Measurements from ENCODE around the gene PCGF5. TPM values are rescaled to one million over a fixed set of nuclear protein-coding genes. Genes with fewer than 3 reads are reported as not detected.
A peak's percentile ranks its signal among the peaks of the same experiment; 100 is the strongest.

PCGF5 gene
- total RNA-seq, 1 donor from 2014 or later: 11.2 TPM

- H3K36me3 Mint-ChIP-seq (ENCODE audit: low read depth): no peaks in the 10 kb centered on the region
- H3K4me1 Mint-ChIP-seq: no peaks in the 10 kb centered on the region
- H3K9me3 Mint-ChIP-seq: no peaks in the 10 kb centered on the region
These were observed 87.0 kb downstream of the PCGF5 start for GRCh38 chr10:91307489-91307888.

GRCh38 chr10:91309711-91310110 lies 89.2 kb downstream of the PCGF5 start:
- Mint-ChIP-seq H3K36me3 (ENCODE audit: low read depth) (no peaks in the 10 kb centered on the region), H3K4me1 (peaks cover 11% of the 10 kb centered on the region), H3K4me3 (no peak overlapping the region), H3K27ac (ENCODE audit: unreplicated experiment) (no peak overlapping the region), H3K9me3 (no peaks in the 10 kb centered on the region), H3K27me3 (ENCODE audit: low read depth) (no peaks in the 10 kb centered on the region)
- TF ChIP-seq CTCF (conservative IDR thresholded peaks at IDR 0.05): no peak
- DNase-seq (ENCODE audit: low read depth, low spot score): no peak

More at GRCh38 chr10:91307489-91307888, 87.0 kb downstream of the PCGF5 start:
- no peak overlapping the region for H3K27ac Mint-ChIP-seq (ENCODE audit: unreplicated experiment)
- TF ChIP-seq CTCF (conservative IDR thresholded peaks at IDR 0.05): no peak
- H3K4me3 Mint-ChIP-seq: no peak overlapping the region
- H3K27me3 Mint-ChIP-seq (ENCODE audit: low read depth): no peaks in the 10 kb centered on the region
- DNase-seq (ENCODE audit: low read depth, low spot score): no peak

GRCh38 chr10:91311601-91312381 lies 91.3 kb downstream of the PCGF5 start:
- no peak overlapping the region for H3K4me3 Mint-ChIP-seq
- H3K27me3 Mint-ChIP-seq (ENCODE audit: low read depth): no peaks in the 10 kb centered on the region
- no peaks in the 10 kb centered on the region for H3K36me3 Mint-ChIP-seq (ENCODE audit: low read depth)
- no peak for TF ChIP-seq CTCF (conservative IDR thresholded peaks at IDR 0.05)
- H3K9me3 Mint-ChIP-seq: no peaks in the 10 kb centered on the region
- DNase-seq (ENCODE audit: low read depth, low spot score): no peak
- H3K4me1 Mint-ChIP-seq: peaks cover 11% of the 10 kb centered on the region
- H3K27ac Mint-ChIP-seq (ENCODE audit: unreplicated experiment): no peak overlapping the region

- DNase-seq (ENCODE audit: low read depth, low spot score): no peak
- H3K27ac Mint-ChIP-seq (ENCODE audit: unreplicated experiment): no peak overlapping the region
- H3K27me3 Mint-ChIP-seq (ENCODE audit: low read depth): no peaks in the 10 kb centered on the region
- no peak overlapping the region for H3K4me3 Mint-ChIP-seq
- peaks cover 11% of the 10 kb centered on the region for H3K4me1 Mint-ChIP-seq
- no peaks in the 10 kb centered on the region for H3K36me3 Mint-ChIP-seq (ENCODE audit: low read depth)
- no peak for TF ChIP-seq CTCF (conservative IDR thresholded peaks at IDR 0.05)
- H3K9me3 Mint-ChIP-seq: no peaks in the 10 kb centered on the region
These were observed 91.9 kb downstream of the PCGF5 start for GRCh38 chr10:91312382-91312733.

- Mint-ChIP-seq H3K9me3 (no peaks in the 10 kb centered on the region), H3K36me3 (ENCODE audit: low read depth) (no peaks in the 10 kb centered on the region), H3K27ac (ENCODE audit: unreplicated experiment) (peak overlapping the region; percentile 91), H3K27me3 (ENCODE audit: low read depth) (no peaks in the 10 kb centered on the region), H3K4me3 (no peak overlapping the region), H3K4me1 (peaks cover 11% of the 10 kb centered on the region)
- no peak for DNase-seq (ENCODE audit: low read depth, low spot score)
- TF ChIP-seq CTCF (conservative IDR thresholded peaks at IDR 0.05): no peak
These were observed 93.5 kb downstream of the PCGF5 start for GRCh38 chr10:91313796-91314485.
